GM12801 (cell line): Measurements from ENCODE around the gene ERG.

Source experiments
- CTCF ChIP-seq: IDR thresholded peaks from one replicate; pipeline ENCODE4 v1.5.1; 2011; ENCODE audit warnings: control low read depth; ENCODE audit not compliant: insufficient read length; ENCODE audit errors: extremely low read depth

Gene ERG

GRCh38 chr21:38367646-38368045 lies 130.6 kb downstream of the ERG start:
- no peak for TF ChIP-seq CTCF

DNA sequence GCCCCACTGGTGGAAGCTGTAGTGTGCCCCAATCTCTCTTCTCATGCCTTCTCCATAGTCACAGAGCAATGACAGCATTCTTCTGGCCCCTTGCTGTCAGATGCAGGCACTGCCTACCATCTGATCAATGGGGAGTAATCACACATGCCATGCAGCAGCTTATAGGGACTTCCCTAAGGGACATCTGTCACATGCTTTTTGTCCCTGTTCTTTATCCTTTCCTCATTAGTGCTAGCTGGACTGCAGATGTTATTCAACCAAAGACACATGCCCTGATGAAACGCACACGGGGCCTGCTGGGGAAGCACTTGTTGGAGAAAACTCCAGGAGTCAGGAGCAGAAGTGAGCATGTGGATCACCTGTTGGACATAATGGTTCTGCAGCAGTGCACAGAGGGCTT lies 132.8 kb downstream of the ERG start:
- no peak for TF ChIP-seq CTCF

GRCh38 chr21:38363693-38364092 lies 134.6 kb downstream of the ERG start:
- no peak for TF ChIP-seq CTCF

DNA sequence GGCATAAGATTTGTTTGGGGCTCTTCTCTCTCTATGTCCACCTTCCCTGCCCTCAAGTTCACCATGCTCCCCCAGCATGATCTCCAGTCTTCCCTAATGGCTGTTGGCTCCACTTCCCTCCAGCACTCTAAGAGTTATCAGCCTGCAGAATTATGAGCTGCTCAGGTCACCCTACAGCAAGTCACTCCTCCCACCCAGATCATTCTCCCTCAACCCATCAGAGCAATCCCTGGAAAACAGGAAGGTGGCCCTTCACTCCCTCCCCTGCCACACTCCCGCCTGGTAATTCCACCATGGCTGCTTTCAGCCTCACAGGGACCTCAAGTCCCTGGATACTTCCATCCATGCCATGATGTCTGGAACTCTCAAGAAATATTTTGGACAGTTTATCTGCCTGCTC lies 137.0 kb downstream of the ERG start:
- no peak for TF ChIP-seq CTCF

DNA sequence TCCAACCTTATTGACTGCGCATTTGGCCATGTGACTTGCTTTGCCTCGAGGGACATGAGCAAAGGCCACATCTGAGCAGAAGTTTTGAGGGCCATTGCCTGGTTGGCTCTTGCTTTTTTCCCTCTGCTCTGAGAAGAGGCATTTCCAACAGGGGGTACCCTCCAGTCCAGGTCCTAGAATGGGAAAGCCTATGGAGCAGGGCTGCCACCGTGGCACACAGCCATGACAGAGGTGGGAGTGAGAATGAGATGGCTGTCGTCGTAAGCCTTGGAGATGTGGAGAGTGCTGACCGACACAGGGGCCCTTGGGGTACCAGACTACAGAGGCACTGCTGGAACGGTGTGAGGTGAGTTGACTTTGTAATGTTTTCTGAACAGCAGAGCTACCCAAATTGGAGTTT lies 138.4 kb downstream of the ERG start:
- TF ChIP-seq CTCF: no peak

DNA sequence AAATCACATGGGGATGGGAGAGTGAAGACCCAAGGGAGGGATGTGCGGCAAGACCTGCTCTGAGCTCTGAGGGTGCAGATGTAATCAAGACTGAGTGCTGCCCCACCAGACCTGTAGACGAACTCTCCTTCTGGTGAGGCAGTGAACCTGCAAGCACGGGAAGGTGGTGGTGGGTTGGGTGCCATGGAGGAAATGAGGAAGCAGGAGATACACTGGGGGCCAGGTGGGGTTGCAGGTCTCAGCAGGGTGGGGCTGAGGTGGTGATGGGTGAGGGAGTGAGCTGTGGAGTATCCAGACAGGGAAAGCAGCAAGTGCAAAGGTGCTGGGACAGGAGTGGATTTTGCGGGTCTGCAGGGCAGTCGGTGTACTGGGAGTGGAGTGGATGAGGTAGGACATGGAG lies 139.2 kb downstream of the ERG start:
- TF ChIP-seq CTCF: no peak

DNA sequence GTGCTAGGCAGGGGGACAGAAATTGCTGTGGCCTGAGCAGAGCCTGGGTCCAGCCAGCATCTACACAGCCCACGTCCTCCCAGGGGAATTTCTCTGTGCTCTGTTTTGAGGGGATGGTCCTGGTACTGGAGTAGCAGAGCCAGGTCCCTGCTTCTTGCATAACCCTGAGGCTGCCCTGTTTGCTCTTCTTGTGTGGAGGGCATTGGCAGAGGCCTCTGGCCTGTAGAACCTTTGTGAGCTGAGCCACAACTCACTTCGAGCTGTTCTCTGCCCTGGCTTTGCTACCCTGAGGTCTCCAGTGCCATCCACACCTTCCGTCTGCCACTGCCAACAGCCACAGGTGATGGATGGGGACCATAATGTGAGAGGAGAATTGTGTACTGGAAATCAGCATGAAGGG lies 139.6 kb downstream of the ERG start:
- TF ChIP-seq CTCF: no peak

- no peak for TF ChIP-seq CTCF
Observed at GRCh38 chr21:38358098-38358497, 140.2 kb downstream of the ERG start.
